PC-3 (cell line): ENCODE measurements around the gene CSDE1. TPM values are rescaled to one million over a fixed set of nuclear protein-coding genes. Genes with fewer than 3 reads are reported as not detected.

Experiments
- ATAC-seq: fragments of 200-7000 bp; cut with Tn5 transposase; 2 replicates; pipeline ENCODE4 v1.9.1; 2020; ENCODE audit warnings: mild to moderate bottlenecking, moderate library complexity
- BruUV-seq: library from RNA; stranded (reverse); fragments of 400-500 nt; replicated peaks from 2 replicates; lab custom pipeline; 2021; lab: Mats Ljungman, UMichigan
- CTCF ChIA-PET: fragments of 300-600 bp; sonication (Branson Sonifier 250); formaldehyde crosslinking; loops from one replicate; lab custom pipeline; 2022; ENCODE audit warnings: antibody characterized with exemption; lab: Charles Lee
- POLR2A ChIA-PET: fragments of 300-600 bp; sonication (Branson Sonifier 250); formaldehyde crosslinking; loops from one replicate; lab custom pipeline; 2022; ENCODE audit warnings: antibody characterized with exemption; ENCODE audit not compliant: unreplicated experiment; lab: Charles Lee
- DNase-seq: peaks from one replicate; pipeline ENCODE4 v3.0.0-alpha.2; 2015
- H2AFZ ChIP-seq: fragments of 300-600 bp; sonication (generic); 2 replicates; pipeline ENCODE4 v1.6.0; 2016; ENCODE audit warnings: antibody characterized with exemption, low read length
- H3F3A ChIP-seq: fragments of 300-600 bp; sonication (generic); one replicate; pipeline ENCODE4 v1.6.0; 2017; ENCODE audit warnings: antibody characterized with exemption, low read length, control low read depth, mild to moderate bottlenecking; ENCODE audit not compliant: unreplicated experiment
- H3K27ac ChIP-seq: fragments of 300-600 bp; sonication (generic); 2 replicates; pipeline ENCODE4 v1.5.1; 2016; ENCODE audit warnings: mild to moderate bottlenecking, low read length
- H3K27me3 ChIP-seq: fragments of 300-600 bp; sonication (generic); 2 replicates; pipeline ENCODE4 v1.6.1; 2016; ENCODE audit warnings: low read length, mixed read lengths
- H3K36me3 ChIP-seq: fragments of 300-600 bp; sonication (generic); 2 replicates; pipeline ENCODE4 v1.6.1; 2016; ENCODE audit warnings: low read depth, mixed run types, low read length, mixed read lengths
- H3K4me1 ChIP-seq: fragments of 300-600 bp; sonication (generic); 2 replicates; pipeline ENCODE4 v1.5.1; 2016; ENCODE audit warnings: low read length; ENCODE audit not compliant: insufficient read depth
- H3K4me2 ChIP-seq: fragments of 300-600 bp; sonication (generic); 2 replicates; pipeline ENCODE4 v1.6.0; 2016; ENCODE audit warnings: low read length
- H3K4me3 ChIP-seq: fragments of 300-600 bp; sonication (generic); 2 replicates; pipeline ENCODE4 v1.5.1; 2016; ENCODE audit warnings: mild to moderate bottlenecking, low read length, mixed read lengths
- H3K79me2 ChIP-seq: fragments of 300-600 bp; sonication (generic); 2 replicates; pipeline ENCODE4 v1.6.1; 2017; ENCODE audit warnings: low read length, mixed read lengths
- H3K9ac ChIP-seq: fragments of 300-600 bp; sonication (generic); 2 replicates; pipeline ENCODE4 v1.6.0; 2016; ENCODE audit warnings: mild to moderate bottlenecking, low read length
- H3K9me2 ChIP-seq: fragments of 300-600 bp; sonication (generic); replicated peaks from 2 replicates; pipeline ENCODE4 v1.6.1; 2016; ENCODE audit warnings: mixed run types, low read length, mixed read lengths
- H3K9me3 ChIP-seq: fragments of 300-600 bp; sonication (generic); 2 replicates; pipeline ENCODE4 v1.6.1; 2016; ENCODE audit warnings: low read length, mixed read lengths
- H4K20me1 ChIP-seq: fragments of 300-600 bp; sonication (generic); 2 replicates; pipeline ENCODE4 v1.6.1; 2016; ENCODE audit warnings: low read length, mixed read lengths
- CTCF ChIP-seq: fragments of 300-600 bp; sonication (generic); conservative IDR thresholded peaks from 2 replicates; pipeline ENCODE4 v1.5.1; 2017; ENCODE audit warnings: antibody characterized with exemption, low read depth, mild to moderate bottlenecking, low read length
- EZH2 ChIP-seq: fragments of 300-600 bp; sonication (generic); IDR thresholded peaks from one replicate; pipeline ENCODE4 v1.6.1; 2017; ENCODE audit warnings: antibody characterized with exemption, mild to moderate bottlenecking, low read length; ENCODE audit not compliant: unreplicated experiment
- EZH2phosphoT487 ChIP-seq: fragments of 300-600 bp; sonication (generic); IDR thresholded peaks from 2 replicates; pipeline ENCODE4 v1.6.1; 2018; ENCODE audit warnings: mild to moderate bottlenecking, antibody characterized with exemption, low read length, borderline replicate concordance
- intact Hi-C: fragments of 100-400 bp; cut with micrococcal nuclease; formaldehyde crosslinking; loops from 2 replicates; pipeline ENCODE4 v1.9.0; 2023
- total RNA-seq: library from RNA; depleted of rRNA; stranded (reverse); fragments of >200 nt; gene quantifications from 2 replicates; pipeline ENCODE4 v1.2.3, GENCODE V29; 2014

CSDE1 gene
- total RNA-seq, 1 experiment from 2014 or later, result 480 TPM

DNA sequence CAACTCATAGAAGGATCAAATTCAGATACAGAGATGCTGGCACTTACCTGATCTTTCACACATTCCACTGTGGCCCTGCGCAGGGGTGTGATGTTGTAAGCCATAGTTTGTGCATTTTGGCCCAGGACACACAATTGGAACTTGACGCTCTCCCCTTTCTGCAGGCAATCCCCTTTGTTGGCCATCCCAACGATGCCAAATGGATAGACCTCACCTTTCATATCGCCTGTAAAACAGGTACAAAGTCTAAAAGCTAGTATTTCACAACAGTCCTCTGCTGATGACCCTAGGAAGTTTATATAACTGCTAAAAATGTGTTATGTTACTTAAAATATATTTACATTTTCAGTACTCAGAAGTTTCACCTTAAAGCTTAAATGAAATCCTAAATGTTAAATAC, 37.3 kb downstream of the CSDE1 start:
- Histone ChIP-seq H4K20me1 (0 out of 2 replicates have a peak, but pooled peaks cover 4% of the 10 kb centered on the region), H3K79me2 (peaks cover 11% of the 10 kb centered on the region), H3K9me2 (no peaks in the 10 kb centered on the region), H3K27ac (no peak overlapping the region), H2AFZ (no peak overlapping the region), H3F3A (no peaks in the 10 kb centered on the region), H3K36me3 (peaks cover 91% of the 10 kb centered on the region), H3K27me3 (no peaks in the 10 kb centered on the region), H3K4me2 (no peak overlapping the region), H3K4me1 (peaks cover 26% of the 10 kb centered on the region), H3K4me3 (no peak overlapping the region), H3K9ac (no peak overlapping the region), H3K9me3 (no peaks in the 10 kb centered on the region)
- BruUV-seq, result no TSS peak
- ChIA-PET CTCF (no interaction called here), POLR2A (no interaction called here)
- intact Hi-C loops, result no loop called here
- DNase-seq (no peak), ATAC-seq (no peak)
- no peak for TF ChIP-seq EZH2phosphoT487
- TF ChIP-seq EZH2, result no peak
- TF ChIP-seq CTCF, result no peak

DNA sequence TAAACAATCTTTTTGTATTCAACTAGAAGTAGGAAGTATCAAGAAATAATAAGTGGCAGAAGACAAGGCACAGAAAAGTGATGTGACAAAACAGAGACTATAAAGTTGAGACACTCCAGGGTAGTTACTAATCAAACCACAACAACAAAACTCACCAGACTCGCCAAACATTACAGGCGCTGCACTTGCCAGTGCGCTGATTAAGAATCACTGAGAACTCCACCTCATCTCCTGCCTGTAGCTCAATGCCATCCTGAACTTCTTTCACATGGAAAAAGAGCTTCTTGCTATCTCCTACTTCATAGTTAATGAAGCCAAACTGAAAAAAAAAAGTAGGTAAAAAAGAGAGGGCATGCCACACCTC, 38.4 kb downstream of the CSDE1 start:
- no peak overlapping the region for H3K9ac ChIP-seq
- peak overlapping the region; percentile 87 for H3K27ac ChIP-seq
- ATAC-seq (peak; percentile 53; the same call in 1 of the 2 replicates), DNase-seq (peak; percentile 52)
- no TSS peak for BruUV-seq
- peaks cover 15% of the 10 kb centered on the region for H3K79me2 ChIP-seq
- no peaks in the 10 kb centered on the region for H3K27me3 ChIP-seq
- H3K4me3 ChIP-seq, result no peak overlapping the region
- ChIA-PET POLR2A (no interaction called here), CTCF (no interaction called here)
- TF ChIP-seq EZH2, result no peak
- no peak for TF ChIP-seq EZH2phosphoT487
- no peak overlapping the region for H2AFZ ChIP-seq
- no peaks in the 10 kb centered on the region for H3K9me2 ChIP-seq
- H3F3A ChIP-seq, result no peaks in the 10 kb centered on the region
- H3K4me1 ChIP-seq, result peaks cover 26% of the 10 kb centered on the region
- H3K4me2 ChIP-seq, result no peak overlapping the region
- H4K20me1 ChIP-seq, result 0 out of 2 replicates have a peak, but pooled peaks cover 4% of the 10 kb centered on the region
- intact Hi-C loops, result no loop called here
- peaks cover 80% of the 10 kb centered on the region for H3K36me3 ChIP-seq
- H3K9me3 ChIP-seq, result no peaks in the 10 kb centered on the region

DNA sequence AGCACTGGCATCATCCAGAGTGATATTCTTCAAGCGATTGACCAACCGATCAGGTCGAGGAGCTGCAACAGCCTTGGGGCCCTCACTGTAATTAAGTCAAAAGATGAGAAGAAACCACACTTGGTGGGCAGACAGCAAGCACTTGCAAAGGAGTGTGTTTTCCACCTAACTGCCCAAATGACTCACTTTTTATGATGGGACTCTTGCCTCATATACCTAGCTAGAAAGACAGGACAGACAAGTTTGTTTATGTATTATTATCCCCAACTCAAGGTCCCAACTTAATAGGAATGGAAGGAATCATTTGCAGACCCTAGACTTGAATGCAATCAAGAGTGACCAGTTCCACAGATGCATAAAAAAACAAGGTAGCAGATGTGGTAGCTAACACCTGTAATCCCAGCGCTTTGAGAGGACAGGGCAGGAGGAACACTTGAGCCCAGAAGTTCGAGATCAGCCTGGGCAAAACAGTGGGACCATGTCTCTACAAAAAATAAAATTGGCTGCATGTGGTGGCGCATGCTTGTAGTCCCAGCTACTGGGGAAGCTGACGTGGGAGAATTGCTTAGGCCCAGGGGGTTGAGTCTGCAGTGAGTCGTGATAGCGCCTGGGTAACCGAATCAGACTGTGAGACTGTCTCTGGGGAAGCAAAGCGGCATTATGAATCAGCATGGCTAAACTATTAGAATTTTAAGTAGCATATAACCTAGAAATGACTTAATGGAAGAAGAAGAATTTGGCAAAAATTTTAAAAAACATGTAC, 38.9 kb downstream of the CSDE1 start:
- Histone ChIP-seq H3K27me3 (no peaks in the 10 kb centered on the region), H3K79me2 (peaks cover 15% of the 10 kb centered on the region), H3F3A (no peaks in the 10 kb centered on the region), H4K20me1 (0 out of 2 replicates have a peak, but pooled peaks cover 4% of the 10 kb centered on the region), H3K4me3 (0 out of 2 replicates have a peak overlapping the region, but pooled peaks have one; percentile 17), H3K27ac (peak overlapping the region; percentile 87), H3K9me3 (no peaks in the 10 kb centered on the region), H3K9me2 (no peaks in the 10 kb centered on the region), H3K4me1 (peaks cover 26% of the 10 kb centered on the region), H3K36me3 (peaks cover 79% of the 10 kb centered on the region), H2AFZ (no peak overlapping the region), H3K4me2 (peak overlapping the region; percentile 65), H3K9ac (peak overlapping the region; percentile 50)
- TF ChIP-seq EZH2 (no peak), EZH2phosphoT487 (no peak), CTCF (no peak)
- ATAC-seq (peak; percentile 28; the same call in 1 of the 2 replicates), DNase-seq (peak; percentile 73)
- BruUV-seq, result no TSS peak
- intact Hi-C loops, result no loop called here
- POLR2A ChIA-PET, result no interaction called here
- CTCF ChIA-PET, result no interaction called here
